ENCODE data around the gene COG4.

GRCh38 chr16:70480127-70481105, 42.9 kb downstream of the COG4 start:
- no peak for TF ChIP-seq POLR2A (IDR thresholded peaks at IDR 0.05)
- TF ChIP-seq, protein P1, sequence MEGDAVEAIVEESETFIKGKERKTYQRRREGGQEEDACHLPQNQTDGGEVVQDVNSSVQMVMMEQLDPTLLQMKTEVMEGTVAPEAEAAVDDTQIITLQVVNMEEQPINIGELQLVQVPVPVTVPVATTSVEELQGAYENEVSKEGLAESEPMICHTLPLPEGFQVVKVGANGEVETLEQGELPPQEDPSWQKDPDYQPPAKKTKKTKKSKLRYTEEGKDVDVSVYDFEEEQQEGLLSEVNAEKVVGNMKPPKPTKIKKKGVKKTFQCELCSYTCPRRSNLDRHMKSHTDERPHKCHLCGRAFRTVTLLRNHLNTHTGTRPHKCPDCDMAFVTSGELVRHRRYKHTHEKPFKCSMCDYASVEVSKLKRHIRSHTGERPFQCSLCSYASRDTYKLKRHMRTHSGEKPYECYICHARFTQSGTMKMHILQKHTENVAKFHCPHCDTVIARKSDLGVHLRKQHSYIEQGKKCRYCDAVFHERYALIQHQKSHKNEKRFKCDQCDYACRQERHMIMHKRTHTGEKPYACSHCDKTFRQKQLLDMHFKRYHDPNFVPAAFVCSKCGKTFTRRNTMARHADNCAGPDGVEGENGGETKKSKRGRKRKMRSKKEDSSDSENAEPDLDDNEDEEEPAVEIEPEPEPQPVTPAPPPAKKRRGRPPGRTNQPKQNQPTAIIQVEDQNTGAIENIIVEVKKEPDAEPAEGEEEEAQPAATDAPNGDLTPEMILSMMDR (IDR thresholded peaks at IDR 0.05), result no peak

Measured in adrenal gland (tissue), 5 donors.